ENCODE data around the gene IDUA. TPM values are rescaled to one million over a fixed set of nuclear protein-coding genes. Genes with fewer than 3 reads are reported as not detected.

IDUA gene
- total and polyA plus RNA-seq, 10 of the 15 experiments (the other 5 are each of a cell fraction or from before 2014, with no cell fraction given) = 0.05 to 7.6 (median 1.4) TPM; not detected in 1

DNA sequence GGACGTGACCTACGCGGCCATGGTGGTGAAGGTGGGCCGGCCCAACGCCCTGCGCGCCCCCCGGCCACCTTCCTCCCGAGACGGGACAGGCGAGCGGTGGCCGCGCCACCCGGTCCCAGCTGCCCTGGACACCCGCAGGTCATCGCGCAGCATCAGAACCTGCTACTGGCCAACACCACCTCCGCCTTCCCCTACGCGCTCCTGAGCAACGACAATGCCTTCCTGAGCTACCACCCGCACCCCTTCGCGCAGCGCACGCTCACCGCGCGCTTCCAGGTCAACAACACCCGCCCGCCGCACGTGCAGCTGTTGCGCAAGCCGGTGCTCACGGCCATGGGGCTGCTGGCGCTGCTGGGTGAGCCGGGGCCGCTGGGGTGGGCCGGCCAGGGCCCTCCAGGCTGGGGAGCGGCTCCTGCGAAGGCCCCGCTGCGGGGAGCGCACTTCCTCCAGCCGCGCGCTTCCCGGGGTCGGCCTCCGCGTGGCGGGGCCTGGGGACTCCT lies 15.3 kb downstream of the IDUA start:
- ChIA-PET RAD21 (ENCODE audit: unreplicated experiment) (no interaction called here), POLR2A (no interaction called here), SMC1A (ENCODE audit: uncharacterized antibody, unreplicated experiment) (no interaction called here), CTCF (no interaction called here)
- BruUV-seq (replicated peaks) = no TSS peak
- intact Hi-C loops (cut with micrococcal nuclease; ENCODE audit: unreplicated experiment) = no loop called here
- no peaks in the 10 kb centered on the region for H3K79me2 ChIP-seq (ENCODE audit: control insufficient read depth, insufficient read depth, low read length)
- DNase-seq (ENCODE audit: low read depth, low spot score) (no peak), FAIRE-seq (no peak), ATAC-seq (no peak; the same call in 2 of the 3 replicates)
- H3K4me2 ChIP-seq (ENCODE audit: control insufficient read depth, insufficient read depth) = no peak overlapping the region
- no peaks in the 10 kb centered on the region; the same call in 2 of the 3 replicates for H3K9me3 ChIP-seq (replicated peaks; ENCODE audit: control insufficient read depth, insufficient read depth, low read length)
- H3K9ac ChIP-seq (ENCODE audit: control insufficient read depth, insufficient read depth, low read length) = no peak overlapping the region
- no peak overlapping the region for H3K27ac ChIP-seq (ENCODE audit: control insufficient read depth, insufficient read depth)
- WGBS (ENCODE audit: insufficient coverage, insufficient replicate concordance, low lambda C conversion rate, missing lambda C conversion rate) = 55% methylated on average over 45 of the region's 54 CpGs
- no peak overlapping the region for H2AFZ ChIP-seq (ENCODE audit: control insufficient read depth, low read depth, low read length)
- no peaks in the 10 kb centered on the region for H4K20me1 ChIP-seq (ENCODE audit: control insufficient read depth, insufficient read depth)
- TF ChIP-seq BHLHE40 (IDR thresholded peaks at IDR 0.05; ENCODE audit: borderline replicate concordance in 1 of 2, low read depth in 2 of 2, low read length in 1 of 2) = peak in 1 of 2 experiments; percentile 68; a peak in 2 of 4 replicates
- TF ChIP-seq, protein P1, sequence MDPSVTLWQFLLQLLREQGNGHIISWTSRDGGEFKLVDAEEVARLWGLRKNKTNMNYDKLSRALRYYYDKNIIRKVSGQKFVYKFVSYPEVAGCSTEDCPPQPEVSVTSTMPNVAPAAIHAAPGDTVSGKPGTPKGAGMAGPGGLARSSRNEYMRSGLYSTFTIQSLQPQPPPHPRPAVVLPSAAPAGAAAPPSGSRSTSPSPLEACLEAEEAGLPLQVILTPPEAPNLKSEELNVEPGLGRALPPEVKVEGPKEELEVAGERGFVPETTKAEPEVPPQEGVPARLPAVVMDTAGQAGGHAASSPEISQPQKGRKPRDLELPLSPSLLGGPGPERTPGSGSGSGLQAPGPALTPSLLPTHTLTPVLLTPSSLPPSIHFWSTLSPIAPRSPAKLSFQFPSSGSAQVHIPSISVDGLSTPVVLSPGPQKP (IDR thresholded peaks at IDR 0.05; ENCODE audit: low read depth, low read length) = no peak
- H3K4me1 ChIP-seq (ENCODE audit: control insufficient read depth, insufficient read depth, low read length) = no peaks in the 10 kb centered on the region
- in situ Hi-C loops (cut with MboI) = no loop called here
- H3K36me3 ChIP-seq (ENCODE audit: control insufficient read depth in 2 of 2, insufficient read depth in 2 of 2, low read length in 1 of 2) = no peaks in the 10 kb centered on the region
- peaks cover 2 to 3% of the 10 kb centered on the region in 2 experiments for H3K27me3 ChIP-seq (replicated peaks in 1 of 2; ENCODE audit: control insufficient read depth in 2 of 2, insufficient read depth in 2 of 2, low read length in 1 of 2)
- H3K4me3 ChIP-seq = no peak overlapping the region

DNA sequence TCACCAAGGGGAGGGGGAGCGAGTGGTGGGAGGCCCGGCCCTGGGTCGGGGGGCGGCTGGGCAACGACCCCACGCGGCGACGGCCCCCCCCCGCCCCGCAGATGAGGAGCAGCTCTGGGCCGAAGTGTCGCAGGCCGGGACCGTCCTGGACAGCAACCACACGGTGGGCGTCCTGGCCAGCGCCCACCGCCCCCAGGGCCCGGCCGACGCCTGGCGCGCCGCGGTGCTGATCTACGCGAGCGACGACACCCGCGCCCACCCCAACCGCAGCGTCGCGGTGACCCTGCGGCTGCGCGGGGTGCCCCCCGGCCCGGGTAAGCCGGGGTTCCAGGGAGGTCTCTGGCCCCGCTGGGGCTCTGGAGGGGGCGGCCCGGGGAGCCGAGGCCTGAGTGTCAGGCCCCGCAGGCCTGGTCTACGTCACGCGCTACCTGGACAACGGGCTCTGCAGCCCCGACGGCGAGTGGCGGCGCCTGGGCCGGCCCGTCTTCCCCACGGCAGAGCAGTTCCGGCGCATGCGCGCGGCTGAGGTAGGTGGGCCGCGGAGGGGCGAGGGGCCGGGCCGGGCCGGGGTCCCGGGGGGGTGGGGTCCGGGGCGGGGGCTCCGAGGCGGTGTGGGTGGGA lies 15.9 kb downstream of the IDUA start:
- no peak for FAIRE-seq
- ATAC-seq = no peak

More for the DNA sequence above, 15.9 kb downstream of the IDUA start:
- no TSS peak for BruUV-seq (replicated peaks)
- ChIA-PET SMC1A (ENCODE audit: uncharacterized antibody, unreplicated experiment) (no interaction called here), RAD21 (ENCODE audit: unreplicated experiment) (no interaction called here), CTCF (no interaction called here), POLR2A (no interaction called here)
- no peaks in the 10 kb centered on the region for H3K36me3 ChIP-seq (ENCODE audit: control insufficient read depth in 2 of 2, insufficient read depth in 2 of 2, low read length in 1 of 2)
- no peak overlapping the region for H3K27ac ChIP-seq (ENCODE audit: control insufficient read depth, insufficient read depth)
- no peaks in the 10 kb centered on the region for H4K20me1 ChIP-seq (ENCODE audit: control insufficient read depth, insufficient read depth)
- H3K4me1 ChIP-seq (ENCODE audit: control insufficient read depth, insufficient read depth, low read length) = no peaks in the 10 kb centered on the region
- 53% methylated on average over 22 of the region's 75 CpGs for WGBS (ENCODE audit: insufficient coverage, insufficient replicate concordance, low lambda C conversion rate, missing lambda C conversion rate)
- H3K27me3 ChIP-seq (replicated peaks in 1 of 2; ENCODE audit: control insufficient read depth in 2 of 2, insufficient read depth in 2 of 2, low read length in 1 of 2) = peaks cover 2 to 3% of the 10 kb centered on the region in 2 experiments
- no peak overlapping the region for H3K4me2 ChIP-seq (ENCODE audit: control insufficient read depth, insufficient read depth)
- no peak for TF ChIP-seq HDGF (IDR thresholded peaks at IDR 0.05)
- intact Hi-C loops (cut with micrococcal nuclease; ENCODE audit: unreplicated experiment) (no loop called here), in situ Hi-C loops (cut with MboI) (no loop called here)
- no peak for DNase-seq (ENCODE audit: low read depth, low spot score)
- H3K4me3 ChIP-seq = no peak overlapping the region
- H3K9me3 ChIP-seq (replicated peaks; ENCODE audit: control insufficient read depth, insufficient read depth, low read length) = no peaks in the 10 kb centered on the region; the same call in 2 of the 3 replicates
- no peak overlapping the region for H2AFZ ChIP-seq (ENCODE audit: control insufficient read depth, low read depth, low read length)
- H3K79me2 ChIP-seq (ENCODE audit: control insufficient read depth, insufficient read depth, low read length) = no peaks in the 10 kb centered on the region
- no peak overlapping the region for H3K9ac ChIP-seq (ENCODE audit: control insufficient read depth, insufficient read depth, low read length)

Data from GM12878 (cell line).